MCF 10A (cell line): ENCODE results near the gene BCL2L1. TPM values are rescaled to one million over a fixed set of nuclear protein-coding genes. Genes with fewer than 3 reads are reported as not detected.

ENCODE experiments used
- BruUV-seq: library from RNA; stranded (reverse); fragments of 400-500 nt; replicated peaks from 2 replicates; lab custom pipeline; 2021; lab: Mats Ljungman, UMichigan
- CTCF ChIA-PET: fragments of 300-600 bp; sonication (Branson Sonifier 250); formaldehyde crosslinking; extraction: SDS; loops from one replicate; lab custom pipeline; 2021; ENCODE audit warnings: antibody characterized with exemption, inconsistent platforms; lab: Yijun Ruan, JAX
- POLR2A ChIA-PET: fragments of 300-600, 350-650 bp; sonication (Branson Sonifier 250); formaldehyde crosslinking; extraction: SDS; loops from one replicate; lab custom pipeline; 2020; ENCODE audit warnings: antibody characterized with exemption, inconsistent platforms; lab: Yijun Ruan, JAX
- DNase-seq: peaks from one replicate; pipeline ENCODE4 v3.0.0-alpha.2; 2018; ENCODE audit not compliant: unreplicated experiment
- H3K27ac Mint-ChIP-seq: one replicate; pipeline ENCODE4 v1.8.0; 2022; ENCODE audit warnings: mild to moderate bottlenecking, low read depth, mixed read lengths; ENCODE audit not compliant: unreplicated experiment
- H3K27me3 Mint-ChIP-seq: one replicate; pipeline ENCODE4 v1.8.0; 2022; ENCODE audit warnings: mixed read lengths; ENCODE audit not compliant: insufficient read depth, unreplicated experiment
- H3K36me3 Mint-ChIP-seq: one replicate; pipeline ENCODE4 v1.8.0; 2022; ENCODE audit warnings: mild to moderate bottlenecking, moderate library complexity, mixed read lengths; ENCODE audit not compliant: insufficient read depth, unreplicated experiment
- H3K4me1 Mint-ChIP-seq: one replicate; pipeline ENCODE4 v1.8.0; 2022; ENCODE audit warnings: mixed read lengths; ENCODE audit not compliant: insufficient read depth, unreplicated experiment
- H3K4me3 Mint-ChIP-seq: one replicate; pipeline ENCODE4 v1.8.0; 2022; ENCODE audit warnings: mild to moderate bottlenecking, moderate library complexity, mixed read lengths; ENCODE audit not compliant: unreplicated experiment
- H3K9me3 Mint-ChIP-seq: one replicate; pipeline ENCODE4 v1.8.0; 2022; ENCODE audit warnings: mixed read lengths; ENCODE audit not compliant: unreplicated experiment
- intact Hi-C: fragments of 100-400 bp; cut with micrococcal nuclease; formaldehyde crosslinking; loops from 2 replicates; pipeline ENCODE4 v1.14.1; 2022
- total RNA-seq: library from RNA; stranded (reverse); gene quantifications from 2 replicates; pipeline ENCODE4 v1.2.3, GENCODE V29; 2022
- TF ChIP-seq, protein P1 (sequence below): fragments of 200-600 bp; IDR thresholded peaks from one replicate; pipeline ENCODE4 v1.8.0; 2022; ENCODE audit warnings: antibody characterized with exemption, mild to moderate bottlenecking; ENCODE audit not compliant: unreplicated experiment

The BCL2L1 gene
- total RNA-seq, 1 experiment from 2014 or later, result 156 TPM

DNA sequence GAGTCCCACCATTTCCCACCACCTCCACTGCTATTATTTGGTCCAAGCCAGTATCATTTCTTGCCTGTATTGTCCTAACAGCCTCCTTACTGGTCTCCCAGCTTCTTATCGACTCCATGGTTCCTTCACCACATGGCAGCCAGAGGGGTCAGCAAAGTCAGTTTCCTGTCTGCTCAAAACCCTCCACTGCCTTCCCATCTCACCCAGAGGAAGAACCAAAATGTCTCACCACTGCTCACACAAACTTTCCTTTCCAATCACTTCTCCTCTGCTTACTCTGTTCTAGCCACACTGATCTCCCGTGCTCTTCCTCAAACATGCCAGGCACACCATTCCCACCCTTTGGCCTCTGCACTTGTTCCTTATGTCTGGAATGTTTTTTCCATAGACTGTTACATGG lies 39.7 kb downstream of the BCL2L1 start:
- ChIA-PET POLR2A (interaction anchor here (0.8 to 2.9 kb wide), 3 partner anchors 21 to 44 kb away, joined by 3 to 12 read pairs (median 4); partner anchors contain the start of gene BCL2L1), CTCF (interaction anchor here (0.6 to 13.5 kb wide), 6 partner anchors 13 to 124 kb away, joined by 3 to 170 read pairs (median 4); partner anchors contain the start of gene BCL2L1)
- no peak for DNase-seq
- H3K9me3 Mint-ChIP-seq, result no peaks in the 10 kb centered on the region
- peak overlapping the region; percentile 5 for H3K27ac Mint-ChIP-seq
- intact Hi-C loops, result no loop called here
- TF ChIP-seq, protein P1, sequence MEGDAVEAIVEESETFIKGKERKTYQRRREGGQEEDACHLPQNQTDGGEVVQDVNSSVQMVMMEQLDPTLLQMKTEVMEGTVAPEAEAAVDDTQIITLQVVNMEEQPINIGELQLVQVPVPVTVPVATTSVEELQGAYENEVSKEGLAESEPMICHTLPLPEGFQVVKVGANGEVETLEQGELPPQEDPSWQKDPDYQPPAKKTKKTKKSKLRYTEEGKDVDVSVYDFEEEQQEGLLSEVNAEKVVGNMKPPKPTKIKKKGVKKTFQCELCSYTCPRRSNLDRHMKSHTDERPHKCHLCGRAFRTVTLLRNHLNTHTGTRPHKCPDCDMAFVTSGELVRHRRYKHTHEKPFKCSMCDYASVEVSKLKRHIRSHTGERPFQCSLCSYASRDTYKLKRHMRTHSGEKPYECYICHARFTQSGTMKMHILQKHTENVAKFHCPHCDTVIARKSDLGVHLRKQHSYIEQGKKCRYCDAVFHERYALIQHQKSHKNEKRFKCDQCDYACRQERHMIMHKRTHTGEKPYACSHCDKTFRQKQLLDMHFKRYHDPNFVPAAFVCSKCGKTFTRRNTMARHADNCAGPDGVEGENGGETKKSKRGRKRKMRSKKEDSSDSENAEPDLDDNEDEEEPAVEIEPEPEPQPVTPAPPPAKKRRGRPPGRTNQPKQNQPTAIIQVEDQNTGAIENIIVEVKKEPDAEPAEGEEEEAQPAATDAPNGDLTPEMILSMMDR, result no peak
- H3K4me3 Mint-ChIP-seq, result no peak overlapping the region
- no TSS peak for BruUV-seq
- peaks cover 60% of the 10 kb centered on the region for H3K36me3 Mint-ChIP-seq
- H3K4me1 Mint-ChIP-seq, result peaks cover 45% of the 10 kb centered on the region
- H3K27me3 Mint-ChIP-seq, result no peaks in the 10 kb centered on the region

DNA sequence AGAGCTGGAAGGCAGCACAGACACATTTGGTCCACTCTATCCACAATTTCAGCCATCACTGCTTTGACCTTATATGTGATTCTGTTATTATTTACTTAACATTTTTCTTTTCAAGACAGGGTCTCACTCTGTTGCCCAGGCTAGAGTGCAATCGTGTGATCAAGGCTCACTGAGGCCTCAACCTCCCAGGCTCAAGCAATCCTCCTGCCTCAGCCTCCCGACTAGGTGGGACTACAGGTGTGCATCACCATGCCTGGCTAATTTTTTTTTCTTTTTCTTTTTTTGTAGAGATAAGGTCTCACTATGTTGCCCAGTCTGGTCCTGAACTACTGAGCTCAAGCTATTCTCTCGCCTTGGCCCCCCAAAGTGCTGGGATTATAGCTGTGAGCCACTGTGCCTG lies 40.3 kb downstream of the BCL2L1 start:
- Mint-ChIP-seq H3K36me3 (peaks cover 60% of the 10 kb centered on the region), H3K4me1 (peaks cover 50% of the 10 kb centered on the region), H3K27me3 (no peaks in the 10 kb centered on the region), H3K27ac (peak overlapping the region; percentile 5), H3K9me3 (no peaks in the 10 kb centered on the region), H3K4me3 (no peak overlapping the region)
- ChIA-PET POLR2A (interaction anchor here (0.7 to 2.9 kb wide), 4 partner anchors 17 to 40 kb away, joined by 3 to 12 read pairs (median 5); partner anchors contain the start of gene BCL2L1), CTCF (interaction anchor here (0.6 to 13.5 kb wide), 6 partner anchors 13 to 124 kb away, joined by 3 to 170 read pairs (median 3); partner anchors contain the start of gene BCL2L1)
- intact Hi-C loops, result no loop called here
- no peak for DNase-seq
- TF ChIP-seq, protein P1, result no peak
- no TSS peak for BruUV-seq

DNA sequence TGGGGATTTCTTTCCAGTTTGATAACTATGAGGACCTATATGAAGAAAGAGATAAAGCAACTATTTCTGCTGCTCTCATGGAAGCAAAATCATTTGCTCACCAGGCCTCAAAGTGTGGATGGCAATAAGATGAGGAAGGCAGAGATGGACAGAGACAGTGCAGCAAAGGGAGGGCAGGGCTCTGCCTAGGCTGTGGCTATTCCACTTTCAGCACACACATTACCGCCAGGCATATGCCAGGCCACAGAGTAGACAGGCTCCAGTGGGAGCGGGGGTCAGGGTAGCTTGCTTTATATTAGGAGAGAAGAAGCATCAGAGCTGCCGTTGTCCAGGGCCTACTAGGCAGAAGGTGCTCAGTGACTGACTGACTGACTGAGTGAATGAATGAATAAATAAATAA lies 40.9 kb downstream of the BCL2L1 start:
- no TSS peak for BruUV-seq
- H3K9me3 Mint-ChIP-seq, result no peaks in the 10 kb centered on the region
- CTCF ChIA-PET, result interaction anchor here (0.6 to 13.5 kb wide), 4 partner anchors 32 to 69 kb away, joined by 3 to 170 read pairs (median 4); partner anchors contain the start of gene BCL2L1
- no peaks in the 10 kb centered on the region for H3K27me3 Mint-ChIP-seq
- TF ChIP-seq, protein P1, result no peak
- H3K4me1 Mint-ChIP-seq, result peaks cover 53% of the 10 kb centered on the region
- no peak overlapping the region for H3K27ac Mint-ChIP-seq
- H3K36me3 Mint-ChIP-seq, result peaks cover 60% of the 10 kb centered on the region
- intact Hi-C loops, result no loop called here
- no peak overlapping the region for H3K4me3 Mint-ChIP-seq
- no peak for DNase-seq
- POLR2A ChIA-PET, result interaction anchor here (2.3 to 3.5 kb wide), 2 partner anchors 18 to 20 kb away, joined by 6 to 18 read pairs; no protein-coding TSS in a partner anchor

DNA sequence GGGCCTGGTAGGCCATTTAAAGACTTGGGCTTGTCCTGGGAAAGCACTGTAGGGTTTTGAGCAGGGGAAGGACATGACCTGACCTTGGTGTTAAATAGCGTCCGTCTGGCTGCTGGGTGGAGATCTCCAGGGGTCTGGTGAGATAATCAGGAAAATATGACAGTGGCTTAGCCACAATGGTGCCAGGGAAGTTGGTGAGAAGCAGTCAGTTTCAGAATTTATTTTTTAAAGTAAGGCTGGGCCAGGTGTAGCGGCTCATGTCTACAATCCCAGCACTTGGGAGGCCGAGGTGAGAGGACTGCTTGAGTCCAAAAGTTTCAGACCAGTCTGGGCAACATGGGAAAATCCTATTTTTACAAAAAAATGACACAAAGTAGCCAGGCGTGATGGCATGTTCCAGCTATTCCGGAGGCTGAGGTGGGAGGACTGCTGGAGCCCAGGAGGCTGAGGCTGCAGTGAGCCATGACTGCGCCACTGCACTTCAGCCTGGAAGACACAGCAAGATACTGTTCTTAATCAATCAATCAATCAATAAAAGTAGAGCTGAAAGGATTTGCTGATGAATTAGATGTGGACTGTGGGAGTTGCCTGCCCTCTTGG lies 41.4 kb downstream of the BCL2L1 start:
- no peaks in the 10 kb centered on the region for H3K27me3 Mint-ChIP-seq
- H3K4me3 Mint-ChIP-seq, result no peak overlapping the region
- CTCF ChIA-PET, result interaction anchor here (0.6 to 13.5 kb wide), 4 partner anchors 19 to 69 kb away, joined by 3 to 174 read pairs (median 87); partner anchors contain the start of gene BCL2L1
- peaks cover 58% of the 10 kb centered on the region for H3K36me3 Mint-ChIP-seq
- peak overlapping the region; percentile 66 for H3K27ac Mint-ChIP-seq
- H3K4me1 Mint-ChIP-seq, result peaks cover 58% of the 10 kb centered on the region
- TF ChIP-seq, protein P1, result no peak
- no peaks in the 10 kb centered on the region for H3K9me3 Mint-ChIP-seq
- POLR2A ChIA-PET, result interaction anchor here (2.3 to 3.5 kb wide), 2 partner anchors 19 kb away, joined by 6 to 18 read pairs; no protein-coding TSS in a partner anchor
- intact Hi-C loops, result no loop called here
- no TSS peak for BruUV-seq
- no peak for DNase-seq
